COLO668 (cell line): ENCODE data around the gene GABRE.

Source experiments
- DNase-seq: peaks from one replicate; lab custom pipeline; 2025; ENCODE audit not compliant: unreplicated experiment; lab: John Stamatoyannopoulos, UW

Gene GABRE

GRCh38 chrX:151974336-151975227 is at the start of gene GABRE:
Gene GABRE, minus strand, starts transcription at chrX:151974676. Its CDS starts 51 bp downstream, at chrX:151974625.
- DNase-seq, result peak; percentile 54

DNA sequence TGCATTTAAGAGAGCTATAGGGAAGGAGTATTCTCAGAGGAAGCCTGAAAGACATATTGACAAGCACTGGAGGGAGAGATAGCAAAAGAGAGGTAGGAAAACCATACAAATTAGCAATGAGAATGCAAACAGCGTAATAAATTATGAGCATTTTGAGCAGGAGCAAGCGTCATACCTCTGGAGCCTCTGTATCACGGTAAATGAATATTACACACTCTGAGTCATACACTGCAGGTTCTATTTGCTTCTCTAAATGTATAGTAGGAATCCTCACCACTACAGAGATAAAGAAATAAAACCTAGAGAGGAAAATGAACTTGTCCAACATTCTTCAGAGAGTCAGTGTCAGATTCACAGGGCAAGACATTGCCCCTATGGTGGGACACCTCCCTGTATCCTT is 46.4 kb upstream of the GABRE start:
- no peak for DNase-seq

DNA sequence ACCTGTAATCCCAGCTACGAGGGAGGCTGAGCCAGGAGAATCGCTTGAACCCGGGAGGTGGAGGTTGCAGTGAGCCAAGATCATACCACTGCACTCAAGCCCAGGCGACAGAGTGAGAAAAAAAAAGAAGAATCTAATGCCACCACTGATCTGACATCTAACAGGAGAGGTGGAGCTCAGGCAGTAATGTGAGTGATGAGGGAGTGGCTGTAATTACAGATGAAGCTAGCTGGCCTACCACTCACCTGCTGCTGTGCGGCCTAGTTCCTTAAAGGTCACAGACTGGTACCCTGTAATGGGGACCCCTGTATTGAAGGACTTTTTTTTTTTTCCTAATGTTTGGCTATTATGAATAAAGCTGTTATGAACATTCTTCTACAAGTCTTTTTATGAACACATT is 25.3 kb upstream of the GABRE start:
- no peak for DNase-seq

- DNase-seq, result no peak
Measured at GRCh38 chrX:151997539-151997938, 23.1 kb upstream of the GABRE start.

DNA sequence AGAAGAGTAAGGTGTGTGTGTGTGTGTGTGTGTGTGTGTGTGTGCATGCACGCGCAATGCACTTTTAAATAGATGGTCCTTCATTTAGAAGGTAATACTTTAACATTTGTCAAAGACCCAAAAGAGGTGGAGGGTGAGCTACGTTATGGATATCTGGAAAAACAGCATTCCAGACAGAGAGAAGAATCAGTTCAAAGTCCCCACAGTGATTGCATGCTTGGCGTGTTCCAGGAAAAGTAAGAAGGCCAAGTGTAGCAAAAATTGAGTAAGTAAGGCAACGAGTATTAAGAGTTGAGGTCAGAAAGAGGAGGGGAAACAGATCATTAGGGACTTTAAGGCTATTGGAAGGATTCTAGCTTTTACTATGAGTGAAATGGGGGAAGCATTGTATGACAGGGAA is 21.9 kb upstream of the GABRE start:
- DNase-seq, result no peak

- no peak for DNase-seq
Measured at GRCh38 chrX:151994476-151994875, 20.0 kb upstream of the GABRE start.

GRCh38 chrX:151988706-151989299 is 14.3 kb upstream of the GABRE start:
- DNase-seq, result no peak

- no peak for DNase-seq
Measured at GRCh38 chrX:151987108-151987507, 12.6 kb upstream of the GABRE start.

GRCh38 chrX:151985955-151986354 is 11.5 kb upstream of the GABRE start:
- no peak for DNase-seq

DNA sequence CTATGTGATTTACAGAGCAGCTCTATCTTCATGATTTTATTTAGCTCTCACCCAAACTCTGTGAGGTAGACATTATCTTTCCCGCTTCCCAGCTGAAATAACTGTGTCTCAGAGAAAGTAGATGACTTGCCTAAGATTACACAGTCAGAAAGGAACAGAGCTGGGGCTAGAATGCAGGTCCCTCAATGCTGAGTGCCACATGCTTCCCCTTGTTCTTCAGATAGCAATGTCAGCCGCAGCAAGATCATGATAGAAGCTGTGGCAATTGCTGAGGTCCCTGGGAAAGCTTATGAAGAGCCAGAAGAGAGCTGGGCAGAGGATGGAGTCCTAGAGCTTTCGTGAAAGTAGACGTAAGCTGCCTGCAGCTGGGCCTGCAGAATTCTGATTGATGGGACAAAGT is 11.1 kb upstream of the GABRE start:
- no peak for DNase-seq

DNA sequence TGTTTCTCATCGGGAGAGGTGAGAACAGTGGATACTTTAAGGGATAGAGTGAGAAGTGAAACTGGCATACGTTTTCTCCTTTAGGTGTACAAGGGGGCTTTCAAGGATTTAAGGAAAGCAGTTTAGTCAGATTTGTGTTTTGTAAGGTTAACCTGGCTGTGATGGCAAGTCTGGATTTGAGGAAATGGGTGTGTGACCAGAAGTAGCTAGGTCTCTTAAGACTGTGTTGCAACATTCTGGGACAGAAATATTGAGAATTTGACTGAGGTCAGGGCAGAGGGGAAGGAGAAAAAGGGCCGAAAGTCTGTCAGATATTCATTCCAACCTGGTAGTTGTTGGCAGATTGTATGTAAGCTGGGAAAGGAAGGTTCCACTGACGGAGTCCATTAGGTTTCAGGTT is 10.4 kb upstream of the GABRE start:
- no peak for DNase-seq

- DNase-seq, result no peak
Measured at GRCh38 chrX:151984328-151984727, 9.9 kb upstream of the GABRE start.

- DNase-seq, result no peak
Measured at GRCh38 chrX:151983186-151983585, 8.7 kb upstream of the GABRE start.

GRCh38 chrX:151982222-151982621 is 7.7 kb upstream of the GABRE start:
- peak; percentile 25 for DNase-seq

GRCh38 chrX:151981129-151981528 is 6.7 kb upstream of the GABRE start:
- no peak for DNase-seq

DNA sequence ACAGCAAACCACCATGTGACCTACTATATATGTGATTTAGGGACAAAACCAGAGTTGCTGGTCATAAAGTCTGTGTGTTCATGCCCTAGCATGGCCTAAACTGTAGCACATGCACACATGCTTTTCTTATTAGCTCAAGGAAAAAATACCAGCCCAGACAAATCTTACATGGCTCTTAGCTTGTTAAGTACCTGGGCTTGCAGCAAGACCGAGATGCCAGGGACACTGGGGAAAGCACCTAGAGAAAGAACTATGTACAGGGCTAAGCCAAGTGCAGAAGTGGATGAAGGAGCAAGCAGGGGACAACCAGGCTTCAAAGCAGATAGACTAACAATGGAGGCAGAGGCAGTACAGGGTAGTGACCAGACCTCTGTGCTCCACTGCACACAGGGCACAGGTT is 3.4 kb upstream of the GABRE start:
- DNase-seq, result no peak

DNA sequence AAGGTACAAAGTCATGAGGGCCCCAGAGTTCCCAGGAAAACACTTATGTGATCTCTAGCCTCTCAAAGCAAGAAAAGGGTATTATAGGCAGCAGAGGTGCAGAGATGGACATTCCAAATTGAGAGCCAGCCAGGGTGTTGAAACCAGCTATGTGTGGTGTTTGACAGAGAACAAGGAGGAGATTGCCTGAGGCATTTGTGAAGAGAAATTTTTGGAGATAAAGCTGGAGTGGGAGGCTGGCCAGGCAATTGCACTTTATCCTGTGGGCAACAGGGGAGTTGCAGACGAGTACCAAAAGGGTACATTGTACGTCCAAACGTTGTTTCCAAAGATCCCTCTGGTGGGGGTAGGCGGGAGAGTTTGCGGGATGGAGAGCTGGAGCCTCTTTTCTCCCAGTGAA is 2.5 kb upstream of the GABRE start:
- no peak for DNase-seq

DNA sequence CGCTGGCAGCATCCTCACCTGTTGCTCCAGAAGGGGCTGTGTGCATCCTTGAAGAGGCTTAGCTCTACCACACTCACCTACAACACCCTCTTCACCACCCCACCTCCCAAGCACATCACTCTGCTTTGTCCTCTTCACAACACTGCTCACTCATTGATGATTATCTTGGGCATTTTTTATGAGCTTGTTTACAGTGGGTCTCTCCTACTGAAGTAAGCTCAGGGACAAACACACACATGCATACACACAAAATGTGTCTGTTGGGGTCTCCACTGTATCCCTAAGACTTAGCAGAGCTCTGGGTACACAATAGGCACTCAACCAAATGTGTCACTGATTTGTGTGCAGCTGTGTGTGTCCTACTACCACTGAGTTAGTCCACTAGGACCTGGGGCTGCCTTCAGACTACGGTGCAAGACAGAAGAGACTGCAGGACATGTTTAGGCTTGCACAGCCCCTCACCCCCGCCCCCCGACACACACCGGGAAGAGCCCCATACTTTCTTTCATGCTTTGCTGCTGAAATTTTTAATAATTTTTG is 1.3 kb upstream of the GABRE start:
- no peak for DNase-seq

DNA sequence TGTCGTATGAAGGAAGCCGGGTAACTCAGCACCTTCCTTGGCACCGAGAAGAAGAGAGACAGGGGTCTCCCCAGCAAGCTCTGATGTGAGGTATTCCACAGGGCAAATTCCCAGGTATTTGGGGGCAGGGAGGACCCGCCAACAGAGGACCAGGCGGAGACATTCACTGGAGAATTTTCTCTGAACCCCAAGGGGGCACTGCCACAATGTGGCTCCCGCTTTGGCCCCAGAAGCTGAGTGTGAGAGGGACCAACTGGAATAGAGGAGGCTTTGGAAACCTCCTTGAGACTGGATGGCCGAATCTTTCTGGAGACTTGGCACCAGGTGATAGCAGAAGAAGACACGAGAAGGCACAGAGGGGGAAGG is 735 bp upstream of the GABRE start:
- DNase-seq, result no peak

DNA sequence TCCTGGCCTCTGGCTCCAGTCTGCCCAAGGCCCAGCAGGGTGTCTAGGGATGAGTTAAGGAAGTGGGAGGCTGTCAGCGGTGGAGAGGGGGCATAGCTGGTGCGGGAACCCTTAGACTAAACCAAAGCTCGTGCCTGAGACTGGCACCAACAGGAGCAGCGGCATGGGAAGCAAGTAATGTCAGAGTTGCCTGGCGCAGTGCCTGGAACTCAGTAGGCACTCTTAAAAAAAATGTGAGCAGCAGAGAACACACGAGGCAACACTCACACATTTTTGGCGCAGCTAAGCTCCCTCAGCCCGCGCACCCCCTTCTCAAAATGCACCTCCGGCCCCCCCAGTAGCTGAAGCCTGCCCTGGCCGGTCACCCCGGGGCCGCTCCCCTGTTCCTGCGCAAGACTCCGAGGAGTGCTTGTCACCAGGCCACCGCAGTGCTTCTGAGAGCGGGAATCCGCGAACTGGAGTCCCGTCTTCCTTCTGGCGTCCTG is 583 bp downstream of the GABRE start:
- DNase-seq, result peak; percentile 15

- DNase-seq, result no peak
Measured at GRCh38 chrX:151973060-151973661, 1.3 kb downstream of the GABRE start.

DNA sequence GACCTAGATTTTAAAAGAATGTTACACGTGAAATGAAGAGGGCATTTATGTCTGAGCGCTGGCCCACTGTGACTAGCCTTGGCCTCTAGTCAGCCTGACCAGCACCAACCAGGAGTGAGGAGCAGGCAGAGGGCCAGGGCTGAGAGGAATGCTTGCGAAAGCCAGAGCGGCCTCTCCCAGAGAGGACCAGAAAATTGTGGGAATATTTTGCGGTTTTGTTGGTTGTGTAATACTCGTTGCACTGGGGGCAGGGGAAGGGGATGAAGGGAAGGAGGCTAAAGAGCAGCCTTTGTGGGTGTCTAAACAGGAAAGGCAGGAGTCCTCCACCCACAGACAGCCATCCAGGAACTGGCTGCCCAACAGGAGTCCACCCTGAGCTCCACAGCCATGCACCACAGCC is 3.8 kb downstream of the GABRE start:
- no peak for DNase-seq
